GM10248 (cell line): ENCODE results near the gene RANBP17.

Experiments used
- CTCF ChIA-PET: fragments of 300-600 bp; sonication (Branson Sonifier 250); formaldehyde crosslinking; extraction: SDS; loops from one replicate; lab custom pipeline; 2021; ENCODE audit warnings: antibody characterized with exemption; lab: Yijun Ruan, JAX
- POLR2A ChIA-PET: fragments of 350-650 bp; sonication (Branson Sonifier 250); formaldehyde crosslinking; extraction: SDS; loops from one replicate; lab custom pipeline; 2020; ENCODE audit warnings: antibody characterized with exemption; lab: Yijun Ruan, JAX
- DNase-seq: peaks from one replicate; pipeline ENCODE4 v3.0.0; 2012; ENCODE audit errors: extremely low spot score
- CTCF ChIP-seq: IDR thresholded peaks from 2 replicates; pipeline ENCODE4 v1.5.1; 2012; ENCODE audit warnings: mild to moderate bottlenecking, low read depth; ENCODE audit errors: extremely low read depth, missing control alignments, control extremely low read depth

RANBP17 gene

GRCh38 chr5:171192111-171192510, 330.3 kb downstream of the RANBP17 start:
- DNase-seq = no peak
- no peak for TF ChIP-seq CTCF
- ChIA-PET POLR2A (no interaction called here), CTCF (interaction anchor here (0.8 to 1.3 kb wide), 3 partner anchors 11 to 15 kb away, joined by 3 to 4 read pairs (median 3); no protein-coding TSS in a partner anchor)

- no peak for DNase-seq
- no peak for TF ChIP-seq CTCF
- CTCF ChIA-PET = interaction anchor here (1.0 kb wide), 1 partner anchor 14 kb away, joined by 3 read pairs; no protein-coding TSS in a partner anchor
- POLR2A ChIA-PET = no interaction called here
Observed at GRCh38 chr5:171201310-171201709, 339.5 kb downstream of the RANBP17 start.

- no peak for DNase-seq
- no peak for TF ChIP-seq CTCF
- ChIA-PET POLR2A (no interaction called here), CTCF (interaction anchor here (0.7 to 1.6 kb wide), 6 partner anchors 9 to 465 kb away, joined by 3 read pairs; no protein-coding TSS in a partner anchor)
Observed at GRCh38 chr5:171205375-171205774, 343.6 kb downstream of the RANBP17 start.

GRCh38 chr5:171207256-171207847, 345.5 kb downstream of the RANBP17 start:
- peak; percentile 30 for TF ChIP-seq CTCF
- peak; percentile 27 for DNase-seq
- ChIA-PET CTCF (interaction anchor here (0.6 to 2.5 kb wide), 6 partner anchors 10 to 705 kb away, joined by 3 to 9 read pairs (median 5); no protein-coding TSS in a partner anchor), POLR2A (no interaction called here)

GRCh38 chr5:171221916-171222315, 360.1 kb downstream of the RANBP17 start:
- no peak for TF ChIP-seq CTCF
- CTCF ChIA-PET = no interaction called here
- POLR2A ChIA-PET = no interaction called here
- DNase-seq = no peak

GRCh38 chr5:171223927-171224326, 362.1 kb downstream of the RANBP17 start:
- no peak for TF ChIP-seq CTCF
- CTCF ChIA-PET = interaction anchor here (1.6 kb wide), 1 partner anchor 407 kb away, joined by 3 read pairs; no protein-coding TSS in a partner anchor

More at GRCh38 chr5:171223927-171224326, 362.1 kb downstream of the RANBP17 start:
- POLR2A ChIA-PET = no interaction called here
- no peak for DNase-seq
